ENCODE measurements around the gene SCAF8. TPM values are rescaled to one million over a fixed set of nuclear protein-coding genes. Genes with fewer than 3 reads are reported as not detected.

Gene SCAF8
- 29.7 and 106 TPM in 2 replicates for total RNA-seq (2011; cell fraction: chromatin; rRNA removed; ENCODE audit: low replicate concordance)
- total RNA-seq (2011; cell fraction: nucleolus; rRNA removed): 18.2 and 25.1 TPM in 2 replicates
- total RNA-seq (2011; cell fraction: nucleoplasm; rRNA removed): 34.6 and 37.3 TPM in 2 replicates
- 20.3 and 25.3 TPM in 2 replicates for total RNA-seq (2014; rRNA removed)
- 35.7 and 41.5 TPM in 2 replicates for total RNA-seq (2014; rRNA removed; fragmentation: Illumina TruSeq; extraction: Trizol)
- total RNA-seq (2015; rRNA removed; fragmentation: Illumina TruSeq; extraction: Trizol): 37.0 and 38.5 TPM in 2 replicates
- total RNA-seq (2021): 38.6 and 46.6 TPM in 2 replicates
- 22.0 and 23.2 TPM in 2 replicates for polyA plus RNA-seq (2011; rRNA removed)
- 13.9 and 18.5 TPM in 2 replicates for polyA plus RNA-seq (2011; cell fraction: cytosol; rRNA removed)
- 27.6 and 28.9 TPM in 2 replicates for polyA plus RNA-seq (2011; cell fraction: nucleus; rRNA removed)
- 21.6 and 23.1 TPM in 2 replicates for polyA plus RNA-seq (2012)
- 36.0 and 41.1 TPM in 2 replicates for polyA plus RNA-seq (2014; fragmentation: Illumina TruSeq; extraction: Trizol)
- polyA plus RNA-seq (2014; fragmentation: Nextera tagmentation; extraction: Ambion mirVana): 10 to 100 TPM; 10.5 to 11.8 TPM
- 18.5 and 19.4 TPM in 2 replicates for polyA plus RNA-seq (2014; rRNA removed)
- 55.1 and 69.3 TPM in 2 replicates for polyA minus RNA-seq (2011; rRNA and poly(A)+ RNA removed)
- 27.5 and 32.1 TPM in 2 replicates for polyA minus RNA-seq (2011; cell fraction: cytosol; rRNA and poly(A)+ RNA removed)
- 29.2 and 48.1 TPM in 2 replicates for polyA minus RNA-seq (2011; cell fraction: nucleus; rRNA and poly(A)+ RNA removed)
- Bru-seq, nascent RNA: percentile 95 among the genes with signal in this experiment
- BruChase-seq, experiment 1, labeled RNA remaining after a 2-hour chase: percentile 96 among the genes with signal in this experiment
- percentile 95 among the genes with signal in this experiment for BruChase-seq, experiment 2, labeled RNA remaining after a 6-hour chase
- long read RNA-seq, experiment 1, full-length matches to known transcripts: 10 of 59 reads
- long read RNA-seq, experiment 1, partial matches to known transcripts: 39 of 59 reads
- long read RNA-seq, experiment 1, other reads (novel, unspliced or antisense): 10 of 59 reads
- long read RNA-seq, experiment 2, partial matches to known transcripts: 7 of 20 reads
- long read RNA-seq, experiment 2, other reads (novel, unspliced or antisense): 13 of 20 reads
- long read RNA-seq, experiment 3, partial matches to known transcripts: 6 of 6 reads
- long read RNA-seq, experiment 3, other reads (novel, unspliced or antisense): 0 of 6 reads

GRCh38 chr6:154733183-154733625, at the start of gene SCAF8:
Gene SCAF8 (plus strand): TSS chr6:154733416. CDS start chr6:154733901, 485 bp downstream.
- CTCF ChIA-PET (ENCODE audit: low intra/inter-chr PET ratio): interaction anchor here (0.6 to 2.1 kb wide), 2 partner anchors 57 to 71 kb away, joined by 3 to 10 read pairs; no protein-coding TSS in a partner anchor
- FAIRE-seq: no peak
- H3K4me1 ChIP-seq (replicated peaks in 1 of 2; ENCODE audit: control insufficient read depth in 2 of 2, insufficient read depth in 2 of 2, low read length in 2 of 2): peaks cover 21 to 28% of the 10 kb centered on the region in 2 experiments; a peak in 4 of 5 replicates
- TF ChIP-seq NRF1 (conservative IDR thresholded peaks at IDR 0.05 in 1 of 2, IDR thresholded peaks at IDR 0.05 in 1 of 2): peak in 1 of 2 experiments; percentile 32; a peak in 2 of 4 replicates
- TF ChIP-seq HSF4 (CRISPR knock-in tag; IDR thresholded peaks at IDR 0.05; ENCODE audit: borderline replicate concordance): no peak
- no peak for TF ChIP-seq ZNF79 (CRISPR knock-in tag; IDR thresholded peaks at IDR 0.05; ENCODE audit: low read depth)
- TF ChIP-seq ZNF75A (CRISPR knock-in tag; IDR thresholded peaks at IDR 0.05): no peak
- no peak for TF ChIP-seq PKNOX1 (IDR thresholded peaks at IDR 0.05)
- peak; percentile 5; the same call in 1 of the 2 replicates for TF ChIP-seq CHD2 (IDR thresholded peaks at IDR 0.05; ENCODE audit: low read depth, low read length)
- TF ChIP-seq MBD1 (CRISPR knock-in tag; IDR thresholded peaks at IDR 0.05): no peak
- peak; percentile 62; the same call in 1 of the 2 replicates for TF ChIP-seq ZBTB26 (CRISPR knock-in tag; IDR thresholded peaks at IDR 0.05)
- no peak for TF ChIP-seq ZZZ3 (IDR thresholded peaks at IDR 0.05)
- TF ChIP-seq TGIF2 (CRISPR knock-in tag; IDR thresholded peaks at IDR 0.05): no peak
- no peak for TF ChIP-seq PTTG1 (tag; IDR thresholded peaks at IDR 0.05; ENCODE audit: low read depth)
- no peak for TF ChIP-seq BRD4 (IDR thresholded peaks at IDR 0.05)
- no peak for TF ChIP-seq TCF7 (IDR thresholded peaks at IDR 0.05; ENCODE audit: borderline replicate concordance)
- no peak for TF ChIP-seq MAFG (tag; conservative IDR thresholded peaks at IDR 0.05)

More at GRCh38 chr6:154733183-154733625, at the start of gene SCAF8:
- in situ Hi-C loops (cut with MboI) (no loop called here), intact Hi-C loops (cut with micrococcal nuclease) (loop anchor here (2.0 to 10.0 kb wide), 3 partner anchors 56 to 1748 kb away; partner anchors contain the start of gene FBXO5)
- DNase-seq (ENCODE audit: extremely low read depth in 1 of 4, low spot score in 3 of 4) (peak; percentile 85 to 93 (median 88)), ATAC-seq (peak; percentile 85)
- Histone ChIP-seq H3K79me2 (ENCODE audit: control insufficient read depth, insufficient read depth, low read length) (peaks cover 51% of the 10 kb centered on the region), H3K4me2 (ENCODE audit: insufficient read depth, low read length) (peak within 1 kb of the TSS; percentile 98), H2AFZ (ENCODE audit: low read depth, low read length) (peak within 1 kb of the TSS; percentile 99), H3K27ac (ENCODE audit: extremely low read depth, low read depth, low read length) (peak within 1 kb of the TSS; percentile 99), H3K9me3 (replicated peaks; ENCODE audit: control insufficient read depth, insufficient read depth, low read depth, low read length) (no peaks in the 10 kb centered on the region), H4K20me1 (replicated peaks; ENCODE audit: control insufficient read depth, insufficient read depth, low read length) (peaks cover 11% of the 10 kb centered on the region; the same call in 1 of the 2 replicates), H3K9ac (ENCODE audit: insufficient read depth in 1 of 2, low read depth in 2 of 2, low read length in 2 of 2) (peak within 1 kb of the TSS; percentile 98), H3K4me3 (peak within 1 kb of the TSS; percentile 96), H3K27me3 (ENCODE audit: control insufficient read depth in 2 of 2, insufficient read depth in 2 of 2, low read length in 2 of 2) (no peaks in the 10 kb centered on the region), H3K9me1 (ENCODE audit: control insufficient read depth, insufficient read depth, low read length) (no peaks in the 10 kb centered on the region), H3K36me3 (ENCODE audit: control insufficient read depth, insufficient read depth, low read length) (peaks cover 27% of the 10 kb centered on the region; the same call in 2 of the 3 replicates)
- WGBS (ENCODE audit: insufficient coverage, low coverage, missing lambda C conversion rate): under 1% methylated on average over 45 of the region's 61 CpGs
- POLR2A ChIA-PET: interaction anchor here (1.0 to 1.5 kb wide), 2 partner anchors 11 to 16 kb away, joined by 3 to 4 read pairs; no protein-coding TSS in a partner anchor
- BruUV-seq (replicated peaks): no TSS peak

Data from K562 (cell line).